HFFc6 (cell line): ENCODE measurements around the gene PHRF1. TPM values are rescaled to one million over a fixed set of nuclear protein-coding genes. Genes with fewer than 3 reads are reported as not detected.

Experiments
- DNase-seq: peaks from one replicate; pipeline ENCODE4 v3.0.0-alpha.2; 2018
- H3K27ac Mint-ChIP-seq: 2 replicates; pipeline ENCODE4 v1.8.0; 2020; ENCODE audit warnings: mild to moderate bottlenecking, mixed read lengths
- H3K27me3 Mint-ChIP-seq: 2 replicates; pipeline ENCODE4 v1.8.0; 2021; ENCODE audit warnings: mild to moderate bottlenecking, moderate library complexity, mixed read lengths; ENCODE audit not compliant: insufficient read depth
- H3K36me3 Mint-ChIP-seq: 2 replicates; pipeline ENCODE4 v1.8.0; 2021; ENCODE audit warnings: low read depth, mixed read lengths
- H3K4me1 Mint-ChIP-seq: 2 replicates; pipeline ENCODE4 v1.8.0; 2020; ENCODE audit warnings: low read depth, mixed read lengths
- H3K4me3 Mint-ChIP-seq: 2 replicates; pipeline ENCODE4 v1.8.0; 2020; ENCODE audit warnings: mild to moderate bottlenecking, moderate library complexity, mixed read lengths
- H3K9me3 Mint-ChIP-seq: 2 replicates; pipeline ENCODE4 v1.8.0; 2020; ENCODE audit warnings: mild to moderate bottlenecking, mixed read lengths
- CTCF ChIP-seq: fragments of 200-600 bp; sonication (generic); IDR thresholded peaks from 2 replicates; pipeline ENCODE4 v1.5.0; 2021; ENCODE audit warnings: antibody characterized with exemption, mild to moderate bottlenecking
- total RNA-seq, 6 experiments: library from RNA; stranded (reverse); fragmentation: NEBNext Ultra II Directional; extraction: Animal tissue kit (Norgen Biotek cat#: 25700); gene quantifications; 2 replicates in 1 of 6; 3 replicates in 5 of 6; pipeline ENCODE4 v1.2.3, GENCODE V29; 2021

Gene PHRF1
- total RNA-seq, 6 experiments from 2014 or later, result 23.8 to 27.5 (median 24.8) TPM

- Mint-ChIP-seq H3K36me3 (peaks cover 8% of the 10 kb centered on the region), H3K27ac (no peak overlapping the region), H3K4me3 (no peak overlapping the region), H3K9me3 (peaks cover 7% of the 10 kb centered on the region; the same call in 1 of the 2 replicates), H3K4me1 (peaks cover 17% of the 10 kb centered on the region), H3K27me3 (peaks cover 16% of the 10 kb centered on the region)
- no peak for TF ChIP-seq CTCF
- DNase-seq, result no peak
These were observed 47.1 kb downstream of the PHRF1 start for GRCh38 chr11:623349-623869.

DNA sequence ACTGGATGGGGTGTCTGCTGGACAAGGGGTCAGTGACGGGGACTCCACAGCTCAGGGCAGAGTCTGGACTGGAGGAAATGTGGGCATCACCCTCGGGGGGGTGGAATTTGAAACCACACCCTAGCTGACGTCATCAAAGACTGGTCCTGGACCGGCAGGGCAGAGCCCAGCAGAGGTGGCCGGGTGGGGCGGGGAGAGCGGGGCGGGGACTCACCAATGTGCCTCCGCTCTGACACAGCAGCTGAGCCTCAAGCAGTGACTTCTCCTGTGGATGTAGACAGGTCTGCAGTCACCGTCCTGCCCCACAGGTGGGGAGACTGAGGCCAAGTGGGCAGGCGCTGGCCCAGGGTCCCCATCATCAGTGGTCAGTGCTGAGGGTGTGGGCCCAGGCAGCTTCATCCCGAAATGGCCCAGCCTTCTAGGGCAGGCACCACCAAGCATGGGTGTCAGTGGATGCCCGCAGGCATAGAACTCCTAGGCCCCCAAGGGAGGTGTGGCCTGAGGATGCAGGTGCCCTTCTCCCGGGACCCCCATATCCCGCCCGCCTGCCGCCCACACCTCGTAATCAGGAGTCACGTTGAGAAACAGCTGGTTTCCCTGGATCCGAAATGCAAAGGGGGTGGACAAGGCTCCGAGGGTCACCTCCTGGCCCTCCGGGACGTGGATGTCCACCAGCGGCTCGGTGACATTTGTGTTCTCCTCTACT, 47.9 kb downstream of the PHRF1 start:
- Mint-ChIP-seq H3K27ac (no peak overlapping the region), H3K4me3 (no peak overlapping the region)
- TF ChIP-seq CTCF, result no peak

DNA sequence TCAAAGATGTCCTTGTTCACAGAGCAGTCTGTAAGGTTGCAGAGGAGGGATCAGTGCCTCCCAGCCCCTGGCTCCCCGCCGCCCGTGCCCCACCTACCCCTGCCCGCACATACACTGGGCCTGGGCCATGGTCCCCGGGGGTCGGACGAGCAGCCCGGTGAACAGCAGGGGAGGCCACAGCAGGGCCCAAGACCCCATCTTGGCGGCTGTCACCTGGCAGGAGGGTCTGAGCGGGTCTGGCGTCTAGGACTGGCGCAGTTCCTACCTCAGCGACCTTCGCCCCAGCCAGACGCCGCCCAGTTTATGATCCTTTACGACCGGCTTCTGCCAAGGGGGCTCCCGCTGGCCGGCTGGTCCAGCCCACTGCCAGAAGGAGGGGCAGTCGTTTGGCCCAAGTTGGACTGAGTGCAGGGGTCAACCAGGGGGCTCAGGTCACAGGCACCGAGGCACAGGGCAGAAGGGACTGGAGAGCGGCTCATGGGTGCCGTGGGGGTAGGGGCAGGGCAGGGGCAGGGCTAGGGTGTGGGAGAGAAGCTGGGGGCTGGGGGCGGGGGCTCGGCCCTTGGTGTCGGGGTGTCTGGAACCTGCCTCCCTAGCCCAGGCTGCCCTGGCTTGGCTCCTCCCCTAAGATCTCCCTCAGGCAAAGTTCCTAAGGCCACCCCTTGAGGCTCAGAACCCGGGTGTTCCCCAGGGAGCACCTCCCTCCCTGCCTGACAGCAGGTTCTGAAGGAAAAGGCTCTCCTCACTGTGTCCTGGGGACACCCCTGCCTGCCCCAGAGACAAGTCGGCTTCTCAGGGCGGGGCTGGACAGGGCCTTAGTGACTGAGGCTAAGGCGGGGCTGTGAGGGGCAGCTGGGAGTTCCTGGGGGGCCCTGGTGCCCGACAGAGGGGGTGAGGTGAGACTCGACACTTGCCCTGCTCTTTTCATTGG, 48.7 kb downstream of the PHRF1 start, which contains the start of gene CDHR5:
Gene CDHR5, minus strand, starts transcription at position 251 of the 931 bp plus-strand sequence. Its CDS starts 53 bp downstream, at position 198.
- Mint-ChIP-seq H3K4me3 (no peak within 1 kb of the TSS), H3K9me3 (peaks cover 9% of the 10 kb centered on the region; the same call in 1 of the 2 replicates), H3K27me3 (peaks cover 18% of the 10 kb centered on the region), H3K27ac (no peak within 1 kb of the TSS), H3K4me1 (peaks cover 29% of the 10 kb centered on the region), H3K36me3 (peaks cover 11% of the 10 kb centered on the region)
- no peak for TF ChIP-seq CTCF
- no peak for DNase-seq

More for the DNA sequence above, 47.9 kb downstream of the PHRF1 start:
- Mint-ChIP-seq H3K9me3 (peaks cover 9% of the 10 kb centered on the region; the same call in 1 of the 2 replicates), H3K27me3 (peaks cover 18% of the 10 kb centered on the region), H3K36me3 (peaks cover 11% of the 10 kb centered on the region), H3K4me1 (peaks cover 25% of the 10 kb centered on the region)
- DNase-seq, result peak; percentile 16

DNA sequence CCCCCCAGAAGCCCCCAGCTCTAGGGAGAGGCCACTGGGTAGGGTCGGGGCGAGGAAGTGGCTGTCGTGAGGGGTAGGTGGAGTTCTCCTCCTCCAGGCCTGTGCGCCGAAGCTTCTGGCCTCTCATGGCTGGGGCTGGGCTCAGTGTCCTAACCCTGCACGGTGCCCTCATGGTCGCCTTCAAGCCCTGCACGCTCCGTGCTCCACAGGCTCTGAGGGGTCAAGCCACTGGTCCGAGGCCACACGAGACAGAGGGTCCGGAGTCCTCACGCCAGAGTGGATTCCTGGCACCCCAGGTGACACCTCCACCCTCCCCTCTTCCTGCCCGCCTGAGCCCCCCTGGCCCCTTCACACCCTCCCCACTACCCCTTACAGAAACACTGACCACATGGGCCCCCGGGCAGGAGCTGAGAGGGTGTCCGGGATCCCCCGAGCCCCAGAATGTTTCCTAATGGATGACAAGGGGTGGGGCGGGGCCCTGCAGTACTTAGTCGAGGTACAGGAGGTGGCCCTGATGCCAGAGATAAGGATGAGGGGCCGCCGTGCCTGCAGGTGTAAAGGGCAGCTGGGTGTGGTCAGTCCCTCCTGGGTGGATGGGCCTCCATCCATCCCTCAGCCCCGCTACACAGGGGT, 49.5 kb downstream of the PHRF1 start:
- peaks cover 18% of the 10 kb centered on the region for H3K27me3 Mint-ChIP-seq
- H3K27ac Mint-ChIP-seq, result no peak overlapping the region
- peaks cover 9% of the 10 kb centered on the region; the same call in 1 of the 2 replicates for H3K9me3 Mint-ChIP-seq
- no peak for DNase-seq
- no peak overlapping the region for H3K4me3 Mint-ChIP-seq
- peaks cover 11% of the 10 kb centered on the region for H3K36me3 Mint-ChIP-seq
- TF ChIP-seq CTCF, result no peak
- peaks cover 29% of the 10 kb centered on the region for H3K4me1 Mint-ChIP-seq
